ENCODE measurements around the gene SHKBP1. TPM values are rescaled to one million over a fixed set of nuclear protein-coding genes. Genes with fewer than 3 reads are reported as not detected.

SHKBP1 gene
- total RNA-seq, 1 donor from 2014 or later = 29.2 TPM

DNA sequence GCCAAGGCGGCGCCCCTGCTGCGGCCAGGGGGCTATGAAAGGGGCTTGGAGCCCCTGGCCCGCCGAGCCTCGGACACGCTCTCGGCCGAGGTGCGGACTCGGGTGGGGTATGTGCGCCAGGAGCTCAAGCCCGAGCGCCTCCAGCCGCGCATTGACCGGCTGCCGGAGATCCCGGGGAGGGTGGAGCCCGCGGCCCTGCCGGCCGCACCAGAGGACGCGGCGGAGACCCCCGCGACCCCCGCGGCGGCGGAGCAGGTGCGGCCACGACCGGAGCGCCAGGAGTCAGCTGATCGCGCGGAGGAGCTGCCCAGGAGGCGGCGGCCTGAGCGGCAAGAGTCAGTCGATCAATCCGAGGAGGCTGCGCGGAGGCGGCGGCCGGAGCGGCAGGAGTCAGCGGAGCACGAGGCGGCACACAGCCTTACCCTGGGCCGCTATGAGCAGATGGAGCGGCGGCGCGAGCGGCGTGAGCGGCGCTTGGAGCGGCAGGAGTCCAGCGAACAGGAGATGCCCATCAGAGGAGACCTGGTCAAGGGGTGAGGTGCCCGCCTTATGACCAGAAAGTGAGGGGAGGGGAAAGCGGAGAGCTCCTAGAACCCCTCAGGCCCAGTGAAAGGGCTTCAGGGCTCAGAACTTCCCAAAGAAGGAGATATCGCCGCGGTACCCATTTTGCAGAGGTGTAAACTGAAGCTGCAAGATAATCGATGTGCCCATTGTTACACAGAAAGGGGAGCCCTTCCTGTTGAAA, 8.8 kb upstream of the SHKBP1 start:
- no peak for DNase-seq (ENCODE audit: low read depth)
- no peak for TF ChIP-seq CTCF (IDR thresholded peaks at IDR 0.05; ENCODE audit: insufficient read depth, low read length, severe bottlenecking)
- Histone ChIP-seq H3K27me3 (ENCODE audit: control insufficient read depth, insufficient read depth, low read length) (peaks cover 7% of the 10 kb centered on the region), H3K36me3 (ENCODE audit: control insufficient read depth, insufficient read depth, low read length) (no peaks in the 10 kb centered on the region), H3K4me3 (ENCODE audit: low read depth, low read length) (peak overlapping the region; percentile 9)
- no peak for FAIRE-seq

- FAIRE-seq (no peak), DNase-seq (ENCODE audit: low read depth) (peak; percentile 98)
- H3K27me3 ChIP-seq (ENCODE audit: control insufficient read depth, insufficient read depth, low read length) = peaks cover 7% of the 10 kb centered on the region
- H3K4me3 ChIP-seq (ENCODE audit: low read depth, low read length) = peak overlapping the region; percentile 47
- no peaks in the 10 kb centered on the region for H3K36me3 ChIP-seq (ENCODE audit: control insufficient read depth, insufficient read depth, low read length)
- TF ChIP-seq CTCF (IDR thresholded peaks at IDR 0.05; ENCODE audit: insufficient read depth, low read length, severe bottlenecking) = no peak
These were observed 6.2 kb upstream of the SHKBP1 start for GRCh38 chr19:40570313-40571004.

GRCh38 chr19:40571005-40571318, 5.7 kb upstream of the SHKBP1 start:
- DNase-seq (ENCODE audit: low read depth) (no peak), FAIRE-seq (no peak)
- no peak for TF ChIP-seq CTCF (IDR thresholded peaks at IDR 0.05; ENCODE audit: insufficient read depth, low read length, severe bottlenecking)
- Histone ChIP-seq H3K27me3 (ENCODE audit: control insufficient read depth, insufficient read depth, low read length) (peaks cover 7% of the 10 kb centered on the region), H3K36me3 (ENCODE audit: control insufficient read depth, insufficient read depth, low read length) (no peaks in the 10 kb centered on the region), H3K4me3 (ENCODE audit: low read depth, low read length) (peak overlapping the region; percentile 11)

DNA sequence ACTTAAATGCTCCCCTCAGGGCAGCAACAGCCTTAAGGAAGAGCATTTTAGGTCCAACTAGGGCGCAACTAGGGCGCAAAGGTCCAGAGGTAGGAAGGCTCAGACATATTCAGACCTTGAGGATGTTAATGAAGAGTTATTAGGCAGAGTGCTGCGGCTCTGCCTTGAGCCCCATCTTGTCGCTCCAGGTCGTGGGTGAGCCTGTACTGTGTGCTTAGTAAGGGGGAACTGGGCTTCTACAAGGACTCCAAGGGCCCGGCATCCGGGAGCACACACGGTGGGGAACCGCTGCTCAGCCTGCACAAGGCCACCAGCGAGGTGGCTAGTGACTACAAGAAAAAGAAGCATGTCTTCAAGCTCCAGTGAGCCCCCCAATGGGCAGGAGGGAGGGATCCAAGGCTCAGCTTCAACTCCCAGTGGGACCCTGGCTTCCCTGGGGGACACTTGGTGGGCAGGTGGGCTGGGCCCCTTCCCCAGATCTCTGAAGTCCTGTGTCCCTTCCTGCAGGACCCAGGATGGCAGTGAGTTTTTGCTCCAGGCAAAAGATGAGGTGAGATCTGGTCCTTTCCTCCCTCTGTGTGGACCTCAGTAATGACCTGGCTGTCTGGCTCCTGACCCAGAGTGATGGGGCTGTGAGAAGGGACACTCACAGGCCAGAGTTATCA, 4.7 kb upstream of the SHKBP1 start:
- FAIRE-seq (no peak), DNase-seq (ENCODE audit: low read depth) (no peak)
- Histone ChIP-seq H3K4me3 (ENCODE audit: low read depth, low read length) (no peak overlapping the region), H3K27me3 (ENCODE audit: control insufficient read depth, insufficient read depth, low read length) (peaks cover 7% of the 10 kb centered on the region), H3K36me3 (ENCODE audit: control insufficient read depth, insufficient read depth, low read length) (no peaks in the 10 kb centered on the region)
- no peak for TF ChIP-seq CTCF (IDR thresholded peaks at IDR 0.05; ENCODE audit: insufficient read depth, low read length, severe bottlenecking)

DNA sequence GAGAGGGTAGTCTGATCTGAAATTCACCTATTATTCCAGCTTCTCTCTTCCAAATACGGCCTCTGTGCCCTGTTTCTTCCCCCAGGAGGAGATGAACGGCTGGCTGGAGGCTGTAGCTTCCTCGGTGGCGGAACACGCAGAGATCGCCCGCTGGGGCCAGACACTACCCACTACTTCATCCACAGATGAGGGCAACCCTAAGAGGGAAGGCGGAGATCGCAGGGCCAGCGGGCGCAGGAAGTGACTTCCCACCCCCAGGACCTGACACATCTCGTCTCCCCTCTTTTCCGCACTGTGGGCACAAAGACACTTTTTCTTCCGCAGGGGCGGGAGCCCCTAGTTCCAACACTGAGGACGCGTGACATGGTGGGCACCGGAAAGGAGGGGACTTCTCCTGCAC, 1.3 kb upstream of the SHKBP1 start:
- FAIRE-seq = no peak
- TF ChIP-seq CTCF (IDR thresholded peaks at IDR 0.05; ENCODE audit: insufficient read depth, low read length, severe bottlenecking) = no peak

More for the DNA sequence above, 1.3 kb upstream of the SHKBP1 start:
- H3K4me3 ChIP-seq (ENCODE audit: low read depth, low read length) = no peak overlapping the region
- H3K36me3 ChIP-seq (ENCODE audit: control insufficient read depth, insufficient read depth, low read length) = peaks cover 4% of the 10 kb centered on the region
- DNase-seq (ENCODE audit: low read depth) = no peak
- no peaks in the 10 kb centered on the region for H3K27me3 ChIP-seq (ENCODE audit: control insufficient read depth, insufficient read depth, low read length)

Measured in bronchial epithelial cell (primary cell).